GM12875 (cell line): Measurements from ENCODE around the gene ADAMTS10.

Source experiments
- H3K4me3 ChIP-seq: one replicate; pipeline ENCODE4 v1.5.1; 2011; ENCODE audit warnings: low read depth, low read length, control low read depth
- TF ChIP-seq, protein P1 (sequence below): IDR thresholded peaks from 2 replicates; pipeline ENCODE4 v1.5.1; 2011; ENCODE audit warnings: low read depth, mild to moderate bottlenecking, control low read depth, inconsistent platforms, low read length, moderate library complexity, borderline replicate concordance; ENCODE audit not compliant: insufficient read depth

Gene ADAMTS10

DNA sequence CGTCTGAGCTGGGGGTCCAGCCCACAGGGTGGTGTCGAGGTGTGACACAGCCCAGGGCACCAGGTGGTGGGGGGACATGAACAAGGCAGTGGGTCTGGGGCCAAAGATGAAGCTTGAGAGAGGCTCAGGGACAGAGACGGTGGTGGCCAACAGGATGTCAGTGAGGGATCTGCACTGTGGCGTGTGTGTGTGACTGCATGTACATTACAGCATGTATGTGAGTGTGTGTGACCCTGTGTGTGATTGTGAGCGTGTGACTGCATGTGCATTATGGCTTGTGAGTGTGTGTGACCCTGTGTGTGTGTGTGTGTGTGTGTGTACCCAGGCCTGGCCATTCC, 1.6 kb downstream of the ADAMTS10 start:
- TF ChIP-seq, protein P1, sequence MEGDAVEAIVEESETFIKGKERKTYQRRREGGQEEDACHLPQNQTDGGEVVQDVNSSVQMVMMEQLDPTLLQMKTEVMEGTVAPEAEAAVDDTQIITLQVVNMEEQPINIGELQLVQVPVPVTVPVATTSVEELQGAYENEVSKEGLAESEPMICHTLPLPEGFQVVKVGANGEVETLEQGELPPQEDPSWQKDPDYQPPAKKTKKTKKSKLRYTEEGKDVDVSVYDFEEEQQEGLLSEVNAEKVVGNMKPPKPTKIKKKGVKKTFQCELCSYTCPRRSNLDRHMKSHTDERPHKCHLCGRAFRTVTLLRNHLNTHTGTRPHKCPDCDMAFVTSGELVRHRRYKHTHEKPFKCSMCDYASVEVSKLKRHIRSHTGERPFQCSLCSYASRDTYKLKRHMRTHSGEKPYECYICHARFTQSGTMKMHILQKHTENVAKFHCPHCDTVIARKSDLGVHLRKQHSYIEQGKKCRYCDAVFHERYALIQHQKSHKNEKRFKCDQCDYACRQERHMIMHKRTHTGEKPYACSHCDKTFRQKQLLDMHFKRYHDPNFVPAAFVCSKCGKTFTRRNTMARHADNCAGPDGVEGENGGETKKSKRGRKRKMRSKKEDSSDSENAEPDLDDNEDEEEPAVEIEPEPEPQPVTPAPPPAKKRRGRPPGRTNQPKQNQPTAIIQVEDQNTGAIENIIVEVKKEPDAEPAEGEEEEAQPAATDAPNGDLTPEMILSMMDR: no peak
- no peak overlapping the region for H3K4me3 ChIP-seq

DNA sequence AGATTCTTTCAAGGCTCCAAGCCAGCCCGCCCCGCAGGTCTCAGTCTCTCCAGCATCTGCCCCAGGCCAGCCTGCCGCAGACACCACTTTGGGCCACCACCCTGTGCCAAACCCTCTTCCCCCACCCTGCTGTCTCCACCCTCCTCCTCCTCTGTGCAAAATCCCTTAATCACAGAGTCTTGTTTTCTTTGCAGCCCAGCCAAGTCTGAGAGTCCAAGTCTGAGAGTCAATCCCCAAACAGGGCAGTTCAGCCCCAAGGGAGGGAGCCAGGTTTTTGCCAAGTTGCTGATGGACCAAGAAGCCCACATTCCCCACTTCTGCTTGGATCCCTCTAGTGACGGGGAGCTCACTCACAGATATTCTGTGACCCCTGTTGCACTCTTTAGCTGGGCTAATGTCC, 3.1 kb downstream of the ADAMTS10 start:
- TF ChIP-seq, protein P1: no peak
- H3K4me3 ChIP-seq: no peak overlapping the region

DNA sequence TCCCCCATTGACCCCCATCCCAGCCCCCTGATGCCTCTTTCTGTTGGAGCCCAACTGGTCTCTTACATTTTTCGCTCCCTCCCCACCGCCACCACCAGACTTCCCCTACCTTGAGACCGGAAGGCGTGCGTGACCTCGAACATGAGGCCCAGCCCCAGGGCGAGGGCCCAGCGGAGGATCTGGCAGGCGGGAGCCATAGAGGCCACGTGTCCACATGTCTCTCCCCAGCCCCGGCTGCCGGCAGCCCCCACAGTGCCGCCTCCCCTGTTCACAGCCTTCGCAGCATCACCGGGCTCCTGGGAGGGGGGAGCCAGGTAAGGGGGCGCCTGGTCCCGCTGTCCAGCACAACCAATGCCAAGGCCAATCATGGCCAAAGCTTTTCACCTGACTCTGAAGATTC, 5.0 kb downstream of the ADAMTS10 start:
- TF ChIP-seq, protein P1: no peak

DNA sequence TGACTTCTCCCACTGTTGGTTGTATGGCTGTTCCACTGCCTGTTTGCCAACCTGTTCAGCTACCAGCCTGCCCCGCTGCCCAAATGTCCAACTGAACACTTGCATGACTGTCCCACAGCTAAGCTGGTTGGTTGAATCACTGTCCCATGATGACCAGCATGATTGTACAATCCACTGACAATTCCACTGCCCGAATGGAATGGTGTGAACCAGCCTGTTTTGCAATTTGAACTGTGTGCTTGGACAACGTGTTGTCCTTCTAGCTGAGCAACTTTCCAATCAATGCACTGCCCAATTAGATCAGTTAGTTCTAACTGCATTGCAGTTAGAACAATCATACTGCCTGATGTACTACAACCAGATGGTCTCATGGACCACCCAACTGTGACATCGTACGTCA, 8.7 kb downstream of the ADAMTS10 start:
- TF ChIP-seq, protein P1: no peak
- no peak overlapping the region for H3K4me3 ChIP-seq

More for the DNA sequence above, 5.0 kb downstream of the ADAMTS10 start:
- H3K4me3 ChIP-seq: no peak overlapping the region

DNA sequence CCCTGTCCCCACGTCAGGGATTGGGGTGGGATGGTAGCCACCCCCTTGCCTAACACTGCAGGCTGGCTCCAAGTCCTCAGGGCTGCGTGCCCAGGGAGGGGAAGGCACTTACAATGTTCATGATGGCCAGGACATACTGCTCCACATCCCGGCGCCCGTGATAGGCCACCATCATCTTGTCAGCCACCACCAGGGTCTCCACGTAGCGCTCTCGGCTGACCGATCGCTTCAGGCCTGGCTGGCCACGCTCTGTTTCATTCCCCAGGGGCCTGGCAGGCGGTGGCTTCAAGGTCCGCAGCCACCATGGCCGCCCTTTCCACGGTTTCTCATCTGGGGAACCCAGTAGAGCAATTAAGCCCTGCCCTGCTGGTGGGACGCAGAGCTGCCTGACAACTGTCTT, 9.7 kb downstream of the ADAMTS10 start:
- H3K4me3 ChIP-seq: no peak overlapping the region
- TF ChIP-seq, protein P1: no peak

DNA sequence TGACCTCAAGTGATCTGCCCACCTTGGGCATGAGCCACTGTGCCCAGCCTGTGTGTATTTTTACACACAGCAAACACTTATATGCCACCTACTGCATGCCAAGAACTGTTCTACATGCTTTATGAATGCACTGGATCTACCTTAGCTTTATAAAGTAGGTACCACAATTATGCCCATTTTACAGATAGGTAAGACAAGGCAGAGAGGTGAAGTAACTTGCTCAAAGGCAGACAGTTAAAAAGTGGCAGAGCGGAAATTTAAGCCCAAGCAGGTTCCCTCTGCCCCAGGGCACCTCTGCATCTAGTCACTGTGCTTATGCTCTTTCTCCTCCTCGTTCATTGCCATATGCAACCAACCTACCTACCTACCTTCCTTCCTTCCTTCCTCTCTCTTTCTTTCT, 10.5 kb downstream of the ADAMTS10 start:
- TF ChIP-seq, protein P1: no peak
- no peak overlapping the region for H3K4me3 ChIP-seq

DNA sequence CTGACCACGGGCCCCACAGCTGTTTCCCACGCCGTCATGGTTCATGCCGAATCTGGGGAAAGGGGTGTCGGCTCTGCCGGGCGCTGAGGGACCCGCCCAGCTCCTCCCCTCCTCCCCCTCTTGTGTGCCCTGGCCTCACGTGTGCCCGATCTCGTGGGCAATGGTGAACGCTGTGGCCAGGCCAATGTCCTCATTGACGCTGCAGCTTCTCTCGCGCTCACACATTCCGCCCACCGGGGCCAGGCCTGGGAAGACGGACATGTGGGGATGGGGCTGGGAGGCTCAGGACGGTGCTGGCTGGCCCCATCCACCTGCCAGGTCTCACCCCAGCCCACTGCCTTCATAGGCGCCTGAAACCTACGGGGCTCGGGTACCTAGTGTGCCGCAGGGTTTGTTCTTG, 14.3 kb downstream of the ADAMTS10 start:
- TF ChIP-seq, protein P1: no peak
- H3K4me3 ChIP-seq: no peak overlapping the region
